Medulla oblongata (tissue), 1 donor: Measurements from ENCODE around the gene CCRL2.
"Not testable (repeated sequence)": the region's sequence is repeated elsewhere in the genome, so short reads cannot be mapped to it uniquely, and the experiment has no call there.

Experiments
- DNase-seq: peaks from one replicate; pipeline ENCODE4 v3.0.0-alpha.2; 2015; ENCODE audit errors: extremely low spot score

The CCRL2 gene

DNA sequence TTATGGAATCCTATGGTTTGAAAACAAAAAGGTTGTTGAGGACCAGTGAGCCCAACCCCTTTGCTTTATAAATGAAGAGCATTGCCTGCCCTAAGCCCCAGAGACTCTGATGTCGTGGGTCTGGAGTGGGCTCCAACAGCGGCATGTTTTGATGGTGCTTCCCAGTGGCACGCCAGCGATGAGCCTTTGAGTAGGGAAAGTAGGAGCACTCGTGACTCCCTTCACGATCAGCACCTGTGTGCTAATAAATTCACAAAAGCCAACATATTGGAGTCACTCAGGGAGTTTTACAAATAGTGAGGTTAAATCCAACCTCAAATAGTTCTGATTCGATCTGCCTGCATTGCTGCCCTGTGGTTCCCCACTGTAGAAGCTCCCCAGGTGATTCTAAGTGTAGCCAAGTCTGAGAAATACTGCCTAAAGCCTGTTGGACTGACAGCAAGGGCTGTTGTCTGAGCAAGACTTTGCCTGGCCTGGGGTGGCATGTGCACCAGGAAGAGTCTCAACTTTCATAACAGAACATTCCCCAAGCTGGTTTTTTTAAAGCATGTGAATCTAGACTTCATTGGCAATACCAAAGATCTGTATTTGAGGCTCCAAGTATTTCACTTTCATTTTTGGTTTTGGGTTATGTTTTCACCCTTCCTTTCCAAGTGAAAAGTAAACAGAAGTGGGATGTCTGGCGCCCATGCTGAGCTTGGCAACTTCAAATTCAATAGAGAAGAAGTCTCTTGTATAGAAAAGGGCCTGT lies 26.4 kb upstream of the CCRL2 start:
- DNase-seq: peak; percentile 31

DNA sequence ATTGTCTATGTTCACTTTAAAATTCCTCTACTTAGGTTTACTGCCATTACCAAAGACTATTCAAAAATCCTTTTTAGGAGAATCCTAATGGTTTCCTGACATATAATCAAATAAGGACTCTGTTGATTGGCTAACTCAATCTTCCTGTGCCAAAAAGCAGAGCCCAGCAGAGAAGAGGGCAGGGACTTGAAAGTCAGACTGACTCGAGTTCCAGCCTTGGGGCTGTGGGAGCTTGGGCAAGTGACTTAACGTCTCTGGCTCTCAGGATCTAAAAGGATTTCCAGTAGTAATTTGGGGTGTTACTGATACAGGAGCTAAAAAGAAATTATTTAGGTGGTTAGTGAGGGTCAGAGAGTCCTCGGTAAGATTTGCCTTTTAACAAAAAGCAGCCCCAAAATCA lies 25.4 kb upstream of the CCRL2 start:
- no peak for DNase-seq

DNA sequence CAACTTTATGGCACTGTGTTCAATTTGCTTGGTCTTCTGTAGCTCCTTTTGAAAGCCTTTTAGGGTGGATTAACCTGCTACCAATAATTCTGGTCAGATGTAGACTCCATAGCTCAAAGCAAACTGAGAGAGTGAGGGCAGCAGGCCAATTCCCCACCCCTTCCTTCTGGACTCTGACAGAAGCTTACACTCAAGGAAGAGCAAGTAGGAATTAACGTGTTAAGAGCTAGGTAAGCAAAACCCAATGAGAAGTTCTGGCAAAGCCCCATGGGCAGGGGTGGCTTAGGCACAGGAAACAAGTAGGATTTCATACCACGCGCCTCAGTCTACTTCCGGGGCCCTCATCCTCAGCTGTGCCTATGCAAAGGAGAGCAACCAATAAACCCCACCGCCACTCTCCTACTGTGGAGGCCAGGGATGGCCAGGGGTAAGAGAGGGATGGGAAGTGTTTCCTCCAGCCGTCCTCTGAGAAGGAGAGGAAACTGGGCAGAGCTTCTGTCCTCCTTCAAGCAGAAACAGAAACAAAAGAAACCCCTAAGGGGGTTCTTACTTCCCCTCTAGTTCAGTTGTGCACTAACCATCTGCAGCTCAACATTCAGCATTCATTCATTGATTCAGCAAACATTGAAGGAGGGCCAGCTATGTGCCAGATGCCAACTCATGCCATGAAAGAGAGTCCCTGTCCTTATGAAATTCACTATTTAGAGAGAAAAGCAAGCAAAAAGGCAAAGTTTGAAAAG lies 23.7 kb upstream of the CCRL2 start:
- DNase-seq: peak; percentile 37

DNA sequence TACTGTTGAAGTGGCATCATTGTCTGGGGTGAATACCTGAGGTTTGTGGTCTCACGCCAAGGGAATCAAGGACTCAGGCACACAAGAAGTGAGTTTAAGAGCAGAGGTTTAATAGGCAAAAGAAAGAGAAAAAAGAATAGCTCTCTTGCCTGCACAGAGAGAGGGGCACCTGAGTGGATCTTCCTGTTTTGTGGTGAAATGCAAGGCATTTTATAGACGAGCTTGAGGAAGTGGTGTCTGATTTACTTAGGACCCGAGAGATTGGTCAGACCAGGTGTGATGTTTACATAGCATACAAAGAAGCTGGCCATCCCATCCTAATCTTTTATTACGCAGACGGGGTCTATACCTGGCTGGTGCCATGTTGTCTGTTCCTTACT lies 23.1 kb upstream of the CCRL2 start:
- no peak for DNase-seq

DNA sequence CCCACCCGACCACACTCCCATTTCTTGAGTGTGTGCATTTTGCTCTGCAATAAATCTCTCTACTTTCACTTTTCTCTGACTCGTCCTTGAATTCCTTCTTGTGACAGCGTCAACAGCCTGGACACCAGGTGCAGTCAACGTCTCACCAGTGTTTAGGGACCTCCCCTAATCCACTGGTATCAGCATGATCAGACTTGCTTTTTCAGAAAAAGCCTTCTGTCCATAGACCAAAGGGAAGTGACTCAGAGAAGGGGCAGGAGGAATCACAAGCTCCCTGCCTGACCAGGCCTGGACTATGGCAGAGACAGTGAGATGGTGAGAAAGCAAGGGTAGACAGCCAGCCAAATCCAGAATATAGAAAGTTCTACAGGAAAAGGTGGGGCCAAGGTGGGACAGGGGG lies 20.9 kb upstream of the CCRL2 start:
- peak; percentile 74 for DNase-seq

DNA sequence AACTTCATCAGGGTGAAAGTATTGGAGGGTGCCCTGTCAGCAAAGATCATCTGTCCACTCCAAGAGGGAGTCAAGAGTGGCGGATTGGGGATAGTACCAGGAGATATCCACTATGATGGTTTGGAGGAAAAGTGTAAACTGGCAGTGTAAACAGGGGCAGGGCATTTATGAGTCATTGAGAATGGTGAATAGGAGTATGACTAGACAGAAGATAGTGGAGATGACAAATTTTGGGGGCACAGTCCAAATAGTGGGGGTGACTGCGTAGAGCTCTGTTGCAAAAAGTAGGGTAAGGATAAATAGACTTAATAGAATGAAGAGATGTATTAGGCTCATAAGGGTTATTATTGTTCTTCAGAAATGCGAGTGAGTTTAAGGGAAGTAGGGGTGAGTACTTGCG lies 18.2 kb upstream of the CCRL2 start:
- not testable (repeated sequence) for DNase-seq

DNA sequence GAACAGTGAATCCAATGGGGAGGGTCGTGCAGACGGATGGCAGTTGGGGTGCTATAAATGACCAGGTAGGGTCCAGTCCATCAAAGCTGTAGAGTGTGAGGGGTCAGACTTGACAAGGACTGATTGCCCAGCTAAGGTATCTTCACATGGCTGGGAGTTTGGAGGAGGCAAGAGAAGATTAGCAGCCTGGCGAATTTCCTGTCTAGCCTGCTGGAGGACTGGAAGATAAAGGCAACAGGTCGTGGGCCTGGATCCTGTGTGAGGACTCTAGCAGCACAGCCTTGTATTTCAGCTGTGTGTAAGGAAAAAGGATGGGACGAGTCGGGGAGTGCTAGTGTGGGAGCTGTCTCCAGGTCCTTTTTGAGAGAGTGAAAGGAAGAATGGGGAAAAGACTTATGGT lies 17.8 kb upstream of the CCRL2 start:
- DNase-seq: no peak

DNA sequence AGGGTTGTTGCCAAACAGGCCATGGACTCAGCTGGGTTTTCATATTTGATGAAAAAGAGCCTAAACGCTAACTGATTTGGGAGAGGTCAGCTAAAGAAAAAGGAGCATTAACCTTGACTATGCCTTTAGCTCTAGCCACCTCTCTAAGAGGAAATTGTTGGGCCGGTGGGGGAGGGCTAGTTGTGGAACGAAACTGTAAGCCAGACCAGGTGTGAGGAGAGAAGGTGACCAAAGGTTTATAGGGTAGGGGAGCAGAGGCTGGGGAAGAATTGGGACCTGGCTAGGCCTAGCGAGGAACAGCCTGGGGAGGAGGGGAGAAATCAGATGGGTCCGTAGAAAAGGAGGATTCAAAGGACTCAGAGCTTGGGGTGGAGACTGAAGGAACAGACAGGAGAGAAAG lies 15.5 kb upstream of the CCRL2 start:
- not testable (repeated sequence) for DNase-seq

DNA sequence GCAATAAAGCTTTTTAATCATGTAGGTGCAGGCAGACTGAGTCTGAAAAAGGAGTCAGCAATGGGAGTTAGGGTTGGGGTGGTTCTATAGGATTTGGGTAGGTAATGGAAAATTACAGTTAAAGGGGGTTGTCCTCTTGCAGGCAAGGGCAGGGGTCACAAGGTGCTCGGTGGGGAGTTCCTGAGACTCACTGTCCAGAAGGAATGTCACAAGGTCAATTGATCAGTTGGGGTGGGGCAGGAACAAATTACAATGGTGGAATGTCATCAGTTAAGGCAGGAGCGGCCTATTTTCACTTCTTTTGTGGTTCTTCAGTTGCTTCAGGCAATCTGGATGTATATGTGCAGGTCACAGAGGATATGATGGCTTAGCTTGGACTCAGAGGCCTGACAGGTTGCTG lies 14.0 kb upstream of the CCRL2 start:
- DNase-seq: no peak

DNA sequence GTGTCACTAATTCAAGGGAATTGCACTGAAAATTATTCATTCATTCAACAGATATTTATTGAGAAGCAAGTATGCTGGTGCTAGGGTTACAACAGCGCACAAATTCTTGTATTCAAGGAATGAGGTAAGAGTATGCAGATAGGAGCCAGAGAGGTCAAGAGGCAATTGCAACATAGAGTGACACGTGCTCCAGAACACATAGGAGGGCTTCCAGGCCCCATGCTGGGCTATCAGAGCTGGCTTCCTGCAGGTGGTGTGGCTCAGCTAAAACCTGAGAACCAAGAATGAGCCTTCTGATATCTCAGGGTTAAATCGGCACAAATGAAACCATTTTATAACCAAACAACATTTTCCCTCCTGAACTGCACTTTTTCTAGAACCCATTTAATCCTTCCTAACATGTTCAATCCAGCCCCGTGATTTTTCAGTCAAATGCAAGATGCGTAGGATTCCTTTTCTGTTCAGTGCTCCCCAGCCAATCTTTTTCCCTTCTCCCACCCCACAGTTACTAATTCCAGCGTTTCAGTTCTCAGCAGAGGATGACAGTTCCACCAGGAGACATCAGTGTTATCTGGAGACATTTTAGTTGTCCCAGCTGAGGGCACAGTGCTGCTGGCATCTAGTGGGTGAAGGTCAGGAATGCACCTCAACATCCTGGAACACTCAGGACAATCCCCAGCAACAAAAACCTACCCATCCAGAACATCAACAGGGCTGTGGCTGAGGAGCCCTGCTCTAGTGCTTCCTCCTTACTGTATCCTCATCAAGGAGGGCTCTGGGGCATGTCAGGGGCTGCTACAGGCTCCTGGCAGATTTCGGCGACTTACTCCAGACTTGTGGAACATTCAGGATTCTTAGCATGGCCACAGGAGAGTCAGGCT lies 13.3 kb upstream of the CCRL2 start:
- DNase-seq: no peak

DNA sequence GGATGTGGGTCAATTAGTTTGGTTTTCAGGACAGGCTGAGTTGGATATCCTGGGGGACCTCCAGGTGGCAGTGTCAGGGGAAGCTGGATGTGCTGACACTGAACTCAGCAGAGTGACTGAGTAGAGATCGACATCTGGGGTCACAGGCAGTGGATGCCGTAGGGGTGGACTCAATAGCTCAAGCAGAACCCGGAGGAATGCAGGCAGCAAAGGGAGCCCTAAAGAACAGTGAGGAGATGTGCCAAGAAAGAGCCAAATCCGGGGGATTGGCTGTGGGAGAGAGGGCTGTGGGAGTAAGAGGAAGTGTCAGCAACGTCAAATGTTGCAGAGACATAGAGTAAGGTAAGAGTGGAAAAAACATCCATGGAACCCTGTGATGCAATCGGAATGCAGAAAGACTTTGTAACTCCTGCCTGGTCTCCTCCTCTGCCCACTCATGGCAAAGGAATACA lies 11.8 kb upstream of the CCRL2 start:
- DNase-seq: no peak

DNA sequence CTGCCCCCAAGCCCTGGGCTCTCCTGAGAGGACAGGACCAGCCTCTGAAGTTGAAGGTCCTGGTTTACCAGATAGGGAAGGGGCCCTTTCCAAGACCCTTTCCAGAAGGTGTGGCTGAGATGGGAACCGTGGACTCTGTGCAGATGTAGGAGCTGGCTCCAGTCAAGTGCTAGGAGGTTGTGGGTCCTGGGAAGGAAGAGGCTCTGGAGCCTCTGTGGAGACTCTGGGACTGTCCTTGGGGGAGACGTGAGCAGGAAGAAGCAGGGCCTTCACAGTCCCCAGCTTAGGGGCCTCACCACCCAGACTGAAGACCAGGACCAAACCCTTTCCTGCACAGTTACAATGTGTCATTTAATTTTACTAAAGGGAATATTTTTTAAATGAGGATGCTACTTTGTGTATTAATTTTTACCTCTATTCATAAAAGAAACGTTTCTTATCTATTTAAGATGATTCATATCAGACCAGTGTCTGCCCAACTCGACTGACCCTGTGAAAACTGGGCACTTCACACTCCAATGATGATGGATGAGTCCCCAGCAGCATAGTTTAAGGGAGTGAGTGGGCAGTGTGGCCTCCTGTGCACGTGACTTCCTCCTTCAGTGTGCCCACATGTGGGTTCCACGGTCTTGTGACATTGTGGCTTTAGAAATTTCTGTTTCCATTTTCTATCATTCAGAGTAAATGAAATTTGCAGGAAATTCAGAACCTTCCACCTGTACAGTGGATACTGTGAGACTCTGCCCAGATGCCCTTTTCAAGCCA lies 11.1 kb upstream of the CCRL2 start:
- DNase-seq: no peak

DNA sequence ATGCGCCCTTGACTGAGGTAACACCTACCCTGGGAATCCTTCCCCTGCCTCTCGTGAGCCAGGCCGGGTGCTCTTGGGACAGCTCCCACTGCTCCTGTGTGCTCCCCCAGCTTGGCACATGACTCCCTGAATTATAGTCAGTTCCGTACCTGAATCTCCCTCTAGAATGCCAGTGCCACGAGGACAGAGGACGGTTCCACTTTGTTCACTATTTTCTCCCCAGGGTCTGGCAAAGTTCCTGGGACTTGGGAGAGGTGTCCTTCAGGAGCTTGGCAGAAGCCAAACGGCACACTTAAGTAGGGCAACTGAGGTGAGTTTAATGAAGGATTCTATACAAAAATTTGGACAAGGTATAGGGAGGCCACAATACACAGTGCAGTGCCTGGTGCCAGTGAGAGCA lies 9.9 kb upstream of the CCRL2 start:
- DNase-seq: no peak

DNA sequence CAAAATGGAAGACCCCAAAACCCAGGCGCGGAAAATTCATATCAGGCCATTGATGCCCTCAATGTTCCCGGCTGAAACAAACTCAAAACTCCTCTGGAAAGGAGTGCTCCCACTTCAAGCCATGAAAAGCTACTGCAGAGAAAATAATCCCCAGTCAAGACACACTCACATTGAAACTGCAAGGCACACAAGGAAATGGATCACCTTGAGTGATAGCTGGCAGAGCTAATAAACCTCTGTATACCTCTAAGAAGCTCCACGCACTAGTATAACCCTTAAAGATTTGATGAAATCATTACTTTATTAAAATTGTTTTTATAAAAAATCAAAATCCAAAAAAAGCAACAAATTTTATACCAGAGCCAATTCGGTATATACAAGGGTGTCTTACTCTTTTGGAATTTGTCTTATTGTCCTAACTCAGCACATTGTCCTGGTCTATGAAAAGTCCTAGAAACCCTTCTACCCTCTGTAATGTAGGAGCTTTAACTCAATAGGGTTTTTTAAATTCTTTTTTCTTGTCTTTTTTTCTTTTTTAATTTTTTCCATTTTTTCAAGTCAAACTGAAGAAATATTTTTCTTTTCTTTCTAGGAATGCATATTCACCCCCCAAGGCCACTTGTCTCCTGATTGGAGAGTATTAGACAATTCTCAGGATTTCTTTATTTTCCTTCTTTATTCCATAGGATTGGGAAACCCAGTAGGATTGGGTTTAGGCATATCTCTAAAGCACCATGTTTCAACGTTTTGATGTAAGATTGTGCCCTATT lies 8.7 kb upstream of the CCRL2 start:
- DNase-seq: no peak

DNA sequence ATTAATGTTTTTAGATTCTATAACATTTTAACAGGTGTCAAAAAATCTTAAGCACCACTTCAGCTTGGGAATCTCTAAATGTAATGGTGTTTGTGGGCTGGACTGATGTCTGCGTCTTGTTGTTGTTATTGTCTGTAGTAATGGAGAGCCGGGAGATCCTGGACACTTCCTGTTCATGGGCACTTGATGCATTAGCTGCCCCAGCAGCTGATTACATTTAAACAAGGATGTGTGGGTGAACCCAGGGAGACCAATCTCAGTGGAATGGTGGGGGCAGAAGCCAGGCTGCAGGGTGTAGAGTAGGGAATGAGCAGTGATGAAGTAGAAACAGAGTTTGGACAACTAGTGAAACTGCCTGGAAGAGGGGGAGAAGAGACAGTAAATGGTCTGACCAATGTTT lies 8.0 kb upstream of the CCRL2 start:
- DNase-seq: no peak

DNA sequence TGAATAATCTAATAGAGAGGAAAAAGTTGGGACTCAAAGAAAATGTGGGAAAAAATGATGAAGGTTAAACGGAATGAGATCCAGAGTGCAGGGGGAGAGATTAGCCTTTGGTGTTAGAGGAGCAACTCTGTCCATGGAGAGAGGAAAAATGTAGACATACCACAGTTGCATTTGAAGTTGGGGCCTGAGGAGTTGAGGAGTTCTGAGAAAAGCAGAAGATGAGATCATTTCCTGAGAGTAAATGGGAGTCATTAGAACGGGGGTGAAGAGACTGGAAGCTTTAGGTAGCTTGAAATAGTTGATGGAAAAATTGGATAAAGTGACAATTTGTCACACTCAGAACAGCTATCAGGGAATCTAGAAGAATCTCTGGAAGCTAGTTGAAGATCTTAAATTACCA lies 7.5 kb upstream of the CCRL2 start:
- DNase-seq: no peak

DNA sequence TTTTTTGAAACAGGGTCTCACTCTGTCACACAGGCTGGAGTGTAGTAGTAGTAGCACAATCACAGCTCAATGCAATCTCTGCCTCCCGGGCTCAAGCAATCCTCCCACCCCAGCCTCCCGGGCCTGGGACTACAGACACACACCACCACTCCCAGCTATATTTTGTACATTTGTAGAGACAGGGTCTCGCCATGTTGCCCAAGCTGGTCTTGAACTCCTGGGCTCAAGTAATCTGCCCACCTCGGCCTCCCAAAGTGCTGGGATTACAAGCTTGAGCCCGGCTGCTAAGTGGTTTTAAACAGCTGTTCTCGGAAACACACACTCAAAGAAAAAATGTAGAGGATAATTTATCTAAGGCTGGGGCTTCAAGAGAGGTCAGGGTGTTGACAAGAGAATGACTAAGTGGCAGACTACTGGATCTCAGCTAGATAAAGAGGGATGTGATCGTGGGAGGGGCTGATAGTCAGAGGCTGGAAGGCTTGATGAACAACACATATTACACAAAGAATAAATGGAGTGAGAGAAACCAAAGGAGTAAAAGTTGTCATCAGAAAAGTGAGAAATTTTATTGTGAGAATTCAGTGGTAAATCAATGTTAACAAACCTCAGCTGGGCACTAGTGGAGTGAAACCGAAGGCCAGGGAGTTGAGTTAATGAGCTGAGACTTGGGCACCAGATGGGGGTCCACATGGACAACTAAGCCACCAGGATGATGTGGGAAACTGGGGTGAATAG lies 6.9 kb upstream of the CCRL2 start:
- DNase-seq: no peak

DNA sequence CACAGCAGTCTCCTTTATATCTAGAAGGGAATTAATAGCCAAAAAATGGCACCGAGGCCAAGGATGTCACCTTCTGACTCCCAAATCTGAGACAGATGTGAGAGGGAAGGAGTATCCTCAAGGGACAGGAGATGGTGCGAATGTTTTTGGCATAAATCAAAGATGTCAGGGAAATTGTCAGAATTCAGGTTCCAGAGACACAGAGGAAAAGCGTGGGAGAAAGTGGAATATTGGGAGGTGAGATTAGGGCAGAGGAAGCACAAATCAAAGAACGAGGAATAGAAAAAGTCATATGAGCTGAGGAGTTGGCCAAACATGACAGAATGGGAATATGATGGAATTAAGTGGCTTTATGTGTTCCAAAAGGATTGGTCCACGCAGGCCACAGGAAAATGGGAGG lies 6.2 kb upstream of the CCRL2 start:
- DNase-seq: no peak

DNA sequence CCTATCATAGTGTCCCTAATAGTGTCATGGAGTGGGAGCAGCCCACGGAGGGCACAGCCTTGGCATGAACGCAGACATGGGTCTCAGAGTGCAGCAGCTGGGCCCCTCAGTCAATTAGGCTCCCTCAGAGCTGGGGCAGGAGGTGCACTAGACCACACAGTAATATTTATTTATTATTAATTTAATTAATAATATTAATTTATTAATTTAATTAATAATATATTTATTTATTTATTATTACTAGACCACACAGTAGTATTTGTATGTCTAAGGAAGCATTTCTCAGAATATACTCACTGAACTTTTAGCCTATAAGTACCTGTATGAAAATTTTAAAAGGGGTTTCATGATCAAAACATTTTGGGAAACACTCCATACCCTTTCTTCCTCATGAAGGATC lies 5.5 kb upstream of the CCRL2 start:
- no peak for DNase-seq

DNA sequence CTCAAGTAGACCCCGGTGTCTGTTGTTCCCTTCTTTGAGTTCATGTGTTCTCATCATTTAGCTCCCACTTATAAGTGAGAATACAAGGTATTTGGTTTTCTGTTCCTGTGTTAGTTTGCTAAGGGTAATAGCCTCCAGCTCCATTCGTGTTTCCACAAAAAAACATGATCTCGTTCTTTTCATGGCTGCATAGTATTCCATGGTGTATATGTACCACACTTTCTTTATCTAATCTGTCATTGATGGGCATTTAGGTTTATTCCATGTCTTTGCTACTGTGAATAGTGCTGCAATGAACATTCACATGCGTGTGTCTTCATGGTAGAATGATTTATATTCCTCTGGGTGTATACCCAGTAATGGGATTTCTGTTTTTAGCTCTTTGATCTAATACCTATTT lies 4.2 kb upstream of the CCRL2 start:
- DNase-seq: not testable (repeated sequence)
